ENCODE data around the gene IGFL2.
A peak's percentile ranks its signal among the peaks of the same experiment; 100 is the strongest.
"Not testable (repeated sequence)": the region's sequence is repeated elsewhere in the genome, so short reads cannot be mapped to it uniquely, and the experiment has no call there.

Gene IGFL2

DNA sequence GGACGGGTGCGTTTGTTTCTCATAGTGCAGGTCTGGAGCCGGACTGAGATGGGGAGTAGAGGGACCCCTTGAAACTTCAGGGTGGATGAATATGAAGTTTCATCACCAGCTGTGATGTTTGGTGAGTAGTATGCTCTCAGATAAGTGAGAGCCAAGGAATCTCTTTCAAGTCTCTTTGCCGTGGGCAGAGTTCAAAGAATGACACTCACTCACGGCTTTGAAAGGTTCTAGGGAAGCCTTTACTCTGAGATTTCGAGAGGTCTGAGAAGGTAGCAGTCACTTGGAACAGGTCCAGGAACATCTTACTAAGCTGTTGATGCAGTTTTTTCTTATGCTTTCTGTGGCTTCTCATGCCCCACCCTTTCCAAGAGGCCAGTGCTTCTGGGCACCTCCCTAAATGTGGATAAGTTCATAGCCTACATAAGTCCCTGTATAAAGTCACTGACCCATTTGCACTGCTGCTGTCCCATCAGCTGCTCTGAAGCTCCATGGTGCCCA lies at the start of gene IGFL2:
Gene IGFL2, plus strand, starts transcription at position 448 of the 498 bp plus-strand sequence. Its CDS starts 41 bp downstream, at position 489.
- DNase-seq: no peak

DNA sequence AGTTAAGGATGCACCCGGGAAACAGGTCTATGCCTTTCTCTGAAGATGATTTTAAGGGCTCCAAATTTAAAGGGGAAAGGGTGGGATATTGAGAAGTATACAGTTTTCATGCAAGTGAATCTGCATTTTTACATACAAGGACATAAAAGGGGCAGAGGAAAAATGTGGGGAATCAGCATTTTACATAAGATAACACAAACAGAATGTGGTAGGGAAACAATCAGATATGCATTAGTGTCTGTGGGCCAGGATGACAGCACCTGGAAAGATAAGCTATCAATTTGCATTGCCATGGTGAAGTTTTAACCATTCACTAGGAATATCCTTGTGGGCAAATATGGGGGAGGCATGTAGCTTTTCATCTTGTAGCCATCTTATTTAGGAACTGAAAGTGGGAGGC lies 47.7 kb upstream of the IGFL2 start:
- DNase-seq: no peak

DNA sequence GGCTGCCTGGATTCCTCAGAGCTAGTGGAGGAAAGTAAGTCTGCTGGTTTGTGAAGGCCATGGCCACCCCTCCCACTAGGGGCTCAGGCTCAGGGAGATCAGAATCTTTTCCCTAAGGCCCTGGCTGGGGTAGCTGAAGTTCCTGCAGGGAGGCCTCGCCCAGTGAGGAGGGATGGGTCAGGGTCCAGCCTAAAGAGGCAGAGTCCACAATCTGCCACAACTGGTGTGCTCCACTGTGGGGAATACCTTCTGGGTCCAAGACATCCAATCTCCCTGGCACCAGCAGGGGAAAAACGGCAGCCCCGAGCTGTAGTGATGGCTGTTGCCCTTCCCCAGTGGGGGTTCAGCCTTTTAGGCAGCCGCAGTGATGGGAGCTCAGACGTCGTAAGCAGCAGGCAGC lies 46.7 kb upstream of the IGFL2 start:
- no peak for DNase-seq

DNA sequence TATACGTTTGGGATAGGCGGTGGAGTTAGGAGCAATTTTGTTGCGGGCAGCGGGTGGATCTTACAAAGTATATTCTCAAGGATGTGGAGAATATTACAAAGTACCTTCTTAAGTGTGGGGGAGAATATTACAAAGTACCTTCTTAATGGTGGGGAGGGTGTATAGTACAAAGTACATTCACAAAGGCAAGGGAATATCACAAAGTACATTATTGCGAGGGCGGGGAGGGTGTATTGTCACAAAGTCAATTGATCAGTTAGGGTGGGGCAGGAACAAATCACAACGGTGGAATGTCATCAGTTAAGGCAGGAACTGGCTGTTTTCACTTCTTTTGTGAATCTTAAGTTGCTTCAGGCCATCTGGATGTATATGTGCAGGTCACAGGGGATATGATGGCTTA lies 45.7 kb upstream of the IGFL2 start:
- DNase-seq: not testable (repeated sequence)

DNA sequence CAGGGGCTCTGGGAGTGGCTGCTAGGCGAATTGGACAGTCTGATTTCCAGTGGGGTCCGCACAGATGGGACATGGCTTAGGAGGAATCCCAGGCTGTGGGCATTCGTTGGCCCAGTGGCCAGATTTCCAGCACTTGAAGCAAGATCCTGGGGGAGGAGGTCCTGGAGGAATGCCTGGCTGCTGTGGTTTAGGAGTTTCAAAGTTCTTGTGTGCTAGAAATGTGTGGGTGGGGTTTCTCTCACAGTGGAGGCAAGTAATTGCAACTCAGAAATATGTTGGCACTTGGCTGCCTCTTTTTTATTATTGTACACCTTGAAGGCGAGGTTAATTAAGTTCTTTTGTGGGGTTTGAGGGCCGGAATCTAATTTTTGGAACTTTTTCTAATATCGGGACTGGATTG lies 40.7 kb upstream of the IGFL2 start:
- DNase-seq: no peak

DNA sequence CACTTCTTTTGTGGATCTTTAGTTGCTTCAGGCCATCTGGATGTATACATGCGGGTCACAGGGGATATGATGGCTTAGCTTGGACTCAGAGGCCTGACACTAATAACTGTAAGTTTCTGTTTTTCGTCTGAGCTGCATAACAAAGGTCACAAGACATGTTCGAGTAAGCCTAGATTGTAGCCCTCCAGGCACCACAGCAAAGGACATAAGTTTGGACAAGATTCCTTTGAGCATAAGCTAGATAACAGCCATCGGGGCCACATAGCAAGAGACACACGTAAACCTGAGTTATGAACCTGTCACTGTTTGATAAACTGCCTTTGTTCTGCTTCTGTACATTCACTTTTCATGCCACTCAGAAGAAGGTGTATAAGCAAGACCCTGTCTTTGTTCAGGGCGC lies 38.2 kb upstream of the IGFL2 start:
- DNase-seq: no peak

DNA sequence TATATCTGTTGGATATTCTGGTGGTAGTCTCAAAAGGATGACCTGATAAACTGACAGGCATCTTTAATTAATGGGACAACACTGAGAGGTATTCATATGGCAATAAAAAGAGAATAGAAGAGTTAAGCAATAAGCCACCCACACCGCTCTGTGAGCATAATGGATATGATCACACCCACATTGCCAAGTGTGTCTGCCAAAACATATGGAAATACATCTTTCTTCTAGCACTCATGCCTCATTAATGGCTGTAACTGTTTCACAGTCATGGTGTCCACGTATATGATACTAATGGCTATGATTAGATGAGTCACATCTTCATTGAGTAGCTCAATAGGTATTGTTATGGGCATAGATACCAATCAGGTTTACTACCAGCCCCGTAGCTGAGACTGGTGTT lies 36.7 kb upstream of the IGFL2 start:
- DNase-seq: peak; percentile 15

DNA sequence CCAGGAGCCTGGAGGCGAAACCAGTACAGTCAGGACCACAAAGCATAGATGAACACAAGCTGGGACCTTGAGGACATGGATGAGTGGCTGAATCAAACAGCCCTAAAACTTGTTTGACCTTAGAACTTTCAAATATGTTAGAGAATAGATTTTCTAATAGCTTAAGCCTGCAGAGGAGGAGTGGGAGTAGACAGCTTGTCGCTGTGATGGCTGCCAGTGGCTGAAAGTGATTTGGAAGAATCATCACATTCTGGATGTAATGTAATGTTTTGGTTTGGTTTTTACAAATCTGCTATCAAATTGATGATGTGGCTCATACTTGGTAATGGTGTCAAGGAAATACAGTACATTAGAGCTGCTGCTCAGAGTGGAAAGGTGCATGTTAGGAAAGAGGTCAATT lies 35.5 kb upstream of the IGFL2 start:
- DNase-seq: no peak

DNA sequence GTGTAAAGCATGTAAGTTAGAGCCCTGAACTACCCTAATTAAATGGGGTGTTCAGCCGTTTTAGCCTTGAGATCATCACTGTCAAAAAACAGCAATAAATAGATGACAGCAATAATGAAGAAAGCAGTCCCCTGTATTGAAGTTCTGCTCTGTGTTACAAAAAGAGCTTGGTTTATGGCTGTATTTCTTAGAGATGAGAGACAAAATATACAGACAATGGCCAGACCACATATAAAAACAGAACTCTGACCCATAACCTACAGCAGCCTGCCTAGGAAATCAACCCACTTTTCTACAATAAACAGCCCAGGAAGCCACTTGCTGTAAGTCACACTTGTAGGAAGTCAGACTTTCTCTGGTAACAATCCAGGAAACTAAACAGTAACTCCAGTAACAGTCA lies 34.3 kb upstream of the IGFL2 start:
- no peak for DNase-seq

DNA sequence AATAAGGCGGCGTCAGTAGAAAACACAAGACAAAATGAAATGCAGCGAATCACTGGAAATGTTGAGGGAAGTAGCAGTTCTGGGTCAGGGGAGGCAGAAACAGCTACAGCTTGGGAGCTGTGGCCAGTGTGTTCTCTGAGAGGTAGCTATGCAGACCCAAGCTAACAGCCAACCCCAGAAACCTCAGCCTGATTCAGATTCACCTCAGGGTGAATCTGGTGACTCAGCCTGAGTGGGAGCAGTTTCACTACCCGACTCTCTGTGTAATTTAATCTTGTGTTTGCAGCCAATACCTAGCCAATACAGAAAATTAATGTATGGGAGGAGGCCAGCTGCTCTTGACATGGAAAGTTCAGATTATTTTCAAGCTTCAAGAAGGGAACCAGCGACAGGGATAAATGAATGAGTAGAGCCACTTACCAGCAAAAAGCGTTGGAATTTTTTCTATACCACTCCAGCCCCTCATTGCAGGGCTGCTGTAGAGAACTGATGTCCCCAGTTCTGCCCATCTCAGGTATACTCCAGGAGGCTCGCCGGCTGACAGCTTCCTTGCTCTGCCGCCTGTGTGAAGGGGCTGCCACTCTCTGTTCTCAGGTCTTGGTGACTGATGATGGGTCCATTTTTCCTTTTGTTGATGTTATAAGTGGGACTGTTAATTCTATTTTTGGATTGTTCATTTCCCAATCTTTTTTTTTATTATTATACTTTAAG lies 32.5 kb upstream of the IGFL2 start:
- DNase-seq: peak; percentile 34

DNA sequence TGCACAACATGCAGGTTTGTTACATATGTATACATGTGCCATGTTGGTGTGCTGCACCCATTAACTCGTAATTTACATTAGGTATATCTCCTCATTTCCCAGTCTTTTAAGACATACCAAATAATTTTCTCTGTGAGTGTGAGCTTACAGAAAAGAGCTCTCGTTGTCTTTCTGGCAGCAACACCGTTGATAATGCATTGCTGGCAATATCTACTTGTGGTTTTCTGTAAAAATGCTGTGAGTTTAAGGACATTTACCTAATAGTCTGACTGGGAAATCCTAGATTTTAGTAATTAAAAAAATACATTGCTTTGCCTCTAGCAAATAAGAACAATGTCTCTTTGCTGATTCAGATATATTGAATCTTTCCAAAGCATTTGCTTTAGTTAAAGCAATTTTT lies 31.9 kb upstream of the IGFL2 start:
- no peak for DNase-seq

DNA sequence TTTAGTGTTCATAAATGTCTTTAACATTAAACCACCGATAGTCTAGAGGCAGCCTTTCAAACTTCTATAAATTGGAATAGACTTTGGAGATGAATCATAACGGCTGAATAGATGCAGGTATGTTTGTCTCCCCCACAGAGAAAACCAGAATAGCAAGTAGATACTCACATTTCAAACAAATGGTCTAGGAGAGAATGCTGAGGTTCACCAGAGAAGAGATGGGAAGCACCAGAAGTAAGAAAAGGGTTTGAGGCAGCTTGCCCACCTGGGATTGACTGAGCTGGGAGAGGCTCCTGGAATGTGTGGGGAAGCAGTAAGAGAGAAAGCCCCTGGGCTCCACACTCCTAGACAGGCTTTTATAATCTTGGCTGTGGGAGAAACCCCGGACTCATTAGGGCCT lies 29.9 kb upstream of the IGFL2 start:
- no peak for DNase-seq

DNA sequence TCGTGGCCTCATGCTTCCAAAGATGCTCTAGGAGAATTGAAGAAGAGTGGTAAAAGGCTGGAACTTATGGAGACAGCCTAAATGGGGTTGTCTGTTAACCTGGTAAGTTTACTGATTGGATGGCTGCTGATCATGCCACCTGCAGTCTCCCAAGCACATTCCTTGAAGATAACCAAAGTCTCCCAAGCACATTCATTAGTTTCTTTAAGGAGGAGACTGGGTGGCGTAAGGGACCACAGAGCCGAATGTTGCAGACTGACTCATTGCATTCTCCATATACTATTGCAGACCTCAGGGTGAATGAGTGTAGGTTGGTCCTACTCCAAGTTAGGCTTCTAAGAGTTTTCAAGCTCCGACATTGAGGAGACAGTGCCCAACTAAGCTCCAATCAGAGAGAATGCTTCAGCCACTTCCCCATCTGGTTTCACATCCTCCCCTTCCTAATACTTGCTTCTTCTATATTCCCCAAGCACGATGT lies 23.4 kb upstream of the IGFL2 start, which contains the start of gene IGFL3:
Gene IGFL3, minus strand, starts transcription at position 51 of the 478 bp plus-strand sequence. Its CDS starts 39 bp downstream, at position 12.
- DNase-seq: peak; percentile 51

DNA sequence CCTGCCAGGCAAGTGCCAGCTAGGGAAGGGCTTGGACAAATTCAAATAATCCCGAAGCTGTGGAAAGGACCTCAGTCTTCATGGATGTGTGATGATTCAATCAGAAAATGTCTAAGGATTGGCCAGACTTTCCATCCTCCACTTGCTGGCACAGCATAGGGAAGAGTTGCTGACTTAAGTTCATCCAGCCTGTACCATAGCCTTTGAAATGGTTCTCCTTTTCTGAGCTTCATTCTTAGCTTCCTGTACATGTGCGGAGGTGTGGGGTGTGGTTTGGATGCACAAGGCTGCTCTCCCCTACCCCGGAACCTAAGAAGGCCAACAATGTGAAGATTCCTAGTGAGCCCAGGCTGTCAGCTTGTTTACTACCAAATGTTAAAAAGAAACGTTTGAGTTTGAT lies 22.6 kb upstream of the IGFL2 start:
- peak; percentile 16 for DNase-seq

DNA sequence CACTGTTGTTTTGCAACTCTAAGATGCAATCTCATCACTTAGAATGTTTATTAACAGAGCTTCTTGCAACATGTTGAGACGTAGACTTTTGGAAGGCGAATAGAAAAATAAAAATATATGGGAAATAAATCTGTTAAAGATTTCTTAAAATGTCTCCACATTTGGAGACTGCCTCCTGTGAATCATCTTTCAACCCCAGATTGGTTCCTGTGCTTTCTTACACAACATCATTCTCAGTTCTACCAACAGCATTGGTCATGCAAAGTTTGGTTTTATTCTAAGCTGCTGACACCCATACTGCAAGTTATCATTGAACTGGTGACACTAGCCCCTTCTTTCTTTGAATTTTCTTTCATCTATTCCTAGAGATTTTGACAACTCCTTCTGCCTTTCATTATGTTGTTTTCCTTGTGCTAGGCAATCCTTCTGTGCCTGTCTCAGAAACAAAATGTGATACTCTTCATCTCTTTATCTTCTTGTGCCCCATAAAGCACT lies 21.9 kb upstream of the IGFL2 start:
- peak; percentile 16 for DNase-seq

DNA sequence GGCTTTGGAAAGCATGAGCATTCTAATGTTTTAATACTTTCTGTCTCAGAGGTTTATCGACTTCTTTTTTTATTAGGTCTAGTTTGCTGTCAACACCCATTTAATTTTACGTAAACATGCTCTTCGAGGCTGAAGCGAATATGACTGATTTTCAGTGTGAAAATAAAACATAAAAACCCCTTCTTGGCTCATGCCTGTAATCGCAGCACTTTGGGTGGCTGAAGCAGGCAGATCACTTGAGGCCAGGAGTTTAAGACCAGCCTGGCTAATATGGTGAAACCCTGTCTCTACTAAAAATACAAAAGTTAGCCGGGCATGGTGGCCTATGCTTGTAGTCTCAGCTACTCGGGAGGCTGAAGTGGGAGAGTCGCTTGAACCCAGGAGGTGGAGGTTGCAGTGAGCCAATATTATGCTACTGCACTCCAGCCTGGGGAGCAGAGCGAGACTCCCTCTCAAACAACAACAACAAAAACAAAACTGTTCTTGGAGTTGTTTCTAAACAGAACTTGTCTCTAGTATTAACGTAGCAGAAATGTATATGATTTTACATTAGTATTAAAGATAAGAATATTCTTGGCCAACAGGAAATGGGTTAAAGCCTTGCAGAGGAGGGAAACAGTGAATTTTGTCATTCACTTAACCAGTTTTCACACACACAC lies 16.4 kb upstream of the IGFL2 start:
- no peak for DNase-seq

DNA sequence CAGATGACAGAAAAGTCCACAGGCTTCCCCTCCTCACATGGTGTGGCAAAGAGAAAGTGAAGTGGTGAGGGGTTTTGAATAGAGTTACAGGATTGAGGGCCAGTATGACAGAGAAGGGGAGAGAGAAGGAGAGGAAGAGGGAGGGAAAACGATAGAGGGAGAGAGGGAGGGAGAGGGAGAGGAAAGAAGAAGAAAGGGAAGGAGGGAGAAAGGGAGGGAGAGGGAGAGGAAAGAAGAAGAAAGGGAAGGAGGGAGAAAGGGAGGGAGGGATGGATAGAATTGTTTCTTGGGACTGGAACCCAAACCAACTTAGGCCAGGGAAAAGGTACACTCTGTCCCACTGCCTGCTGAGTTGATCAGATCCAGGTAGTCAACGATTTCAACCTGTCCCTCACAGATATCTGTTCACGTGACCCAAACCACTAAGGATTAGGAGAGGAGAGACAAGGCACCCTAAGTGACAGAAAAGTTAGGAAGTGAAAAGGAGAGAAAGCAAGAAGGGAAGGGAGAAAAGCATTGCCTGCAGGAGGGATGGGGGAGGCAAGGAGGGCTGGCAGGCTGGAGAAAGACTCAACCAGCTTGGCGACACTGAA lies 15.4 kb upstream of the IGFL2 start:
- no peak for DNase-seq

DNA sequence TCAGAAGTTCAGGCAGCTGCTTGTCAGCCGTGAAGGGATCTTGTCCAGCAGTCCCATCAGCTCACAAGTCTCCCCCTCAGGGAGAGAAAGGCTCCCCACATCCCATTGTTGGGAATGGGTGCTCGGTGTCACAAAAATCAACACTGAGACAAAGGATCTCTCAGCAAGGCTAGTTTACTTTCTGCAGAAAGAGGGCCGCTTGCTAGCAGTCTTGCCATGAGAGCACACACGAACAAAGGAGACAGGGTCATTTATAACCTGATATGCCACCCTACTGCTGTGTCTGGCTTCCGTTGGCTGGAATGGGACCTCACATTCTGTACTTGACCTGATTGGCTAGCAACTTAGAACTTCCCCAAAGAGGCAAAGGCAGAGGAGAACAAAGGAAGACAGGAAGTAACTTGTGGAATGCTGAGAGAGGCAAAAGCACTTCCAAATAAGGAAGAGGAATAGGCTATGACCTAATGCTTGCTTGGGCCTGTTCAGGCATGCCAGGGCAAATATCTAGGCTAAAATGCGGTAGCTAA lies 14.9 kb upstream of the IGFL2 start:
- peak; percentile 53 for DNase-seq

DNA sequence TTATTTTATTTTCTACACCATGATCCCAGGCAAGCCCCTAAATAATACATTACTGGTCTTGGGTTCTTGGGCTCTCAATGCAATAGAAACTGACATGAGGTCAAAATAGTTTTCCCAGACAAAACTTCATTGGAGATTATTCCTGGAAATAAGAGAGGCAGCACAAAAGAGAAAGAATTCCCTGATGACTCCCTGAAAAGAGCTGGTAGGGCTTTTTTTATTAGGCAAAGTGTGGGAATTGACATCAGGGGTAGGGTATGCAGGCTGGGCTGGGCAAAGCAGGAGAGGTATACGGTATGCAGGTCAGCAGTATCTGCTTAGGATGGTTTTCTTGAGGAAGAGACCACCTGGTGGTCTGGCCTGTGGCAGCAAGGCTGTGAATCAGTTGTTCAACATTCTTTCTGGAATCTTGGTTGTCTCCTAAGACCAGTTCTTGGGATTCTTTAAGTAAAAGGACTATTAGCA lies 14.2 kb upstream of the IGFL2 start:
- no peak for DNase-seq

DNA sequence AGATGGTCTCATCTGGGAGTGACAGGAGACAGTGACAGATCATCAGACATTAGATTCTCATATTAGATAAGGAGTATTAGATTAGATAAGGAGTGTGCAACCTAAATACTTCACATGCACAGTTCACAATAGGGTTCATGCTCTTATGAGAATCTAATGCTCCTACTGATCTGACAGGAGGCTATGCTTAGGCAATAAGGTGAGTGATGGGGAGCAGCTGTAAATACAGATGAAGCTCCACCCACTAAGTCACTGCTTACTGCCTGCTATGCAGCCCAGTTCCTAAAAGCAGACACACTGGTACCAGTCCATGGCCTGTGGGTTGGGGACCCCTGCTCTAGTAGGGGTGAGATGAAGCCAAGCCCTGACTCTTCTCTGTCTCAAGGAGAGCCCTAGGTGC lies 13.5 kb upstream of the IGFL2 start:
- DNase-seq: no peak

DNA sequence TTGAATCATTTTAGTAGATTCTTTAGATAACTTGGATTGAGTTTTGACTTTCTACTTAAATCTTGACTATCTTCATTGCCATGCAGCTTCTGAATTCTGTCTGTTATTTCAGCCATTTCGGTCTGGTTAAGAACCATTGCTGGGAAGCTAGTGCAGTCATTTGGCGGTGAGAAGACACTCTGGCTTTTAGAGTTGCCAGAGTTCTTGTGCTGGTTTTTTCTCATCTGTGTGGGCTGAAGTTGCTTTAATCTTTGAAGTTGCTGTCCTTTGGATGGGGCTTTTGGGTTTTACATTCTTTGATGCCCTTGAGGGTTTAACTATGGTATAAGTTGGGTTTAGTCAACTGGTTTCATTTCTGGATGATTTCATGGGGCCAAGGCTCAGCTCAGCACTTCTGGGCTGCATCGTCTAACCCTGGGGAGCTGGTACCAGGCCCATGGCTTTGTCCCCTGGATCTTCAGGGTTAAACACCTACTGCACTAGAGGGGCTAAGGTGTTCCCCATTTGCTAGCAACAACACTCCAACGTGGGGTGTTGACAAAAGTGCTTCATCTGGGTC lies 10.0 kb upstream of the IGFL2 start:
- DNase-seq: no peak

DNA sequence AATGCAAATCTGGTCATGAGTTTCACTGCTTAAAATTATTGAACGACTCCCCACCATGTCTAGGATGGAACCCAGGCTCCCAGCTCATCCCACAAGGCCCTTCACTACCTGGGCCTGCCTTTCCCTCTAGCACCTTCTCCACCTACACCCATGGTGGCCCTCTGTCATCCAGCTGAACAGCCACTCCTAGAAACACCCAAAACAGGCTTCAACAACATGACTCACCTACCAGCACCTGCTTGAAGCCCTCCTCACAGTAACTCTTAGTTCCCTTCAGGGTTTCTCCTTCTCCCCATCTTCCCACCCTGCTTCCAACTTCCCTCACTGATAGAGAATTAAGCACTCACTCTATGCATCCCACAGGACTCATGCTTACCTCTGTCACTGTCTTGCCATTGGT lies 6.6 kb upstream of the IGFL2 start:
- DNase-seq: no peak

DNA sequence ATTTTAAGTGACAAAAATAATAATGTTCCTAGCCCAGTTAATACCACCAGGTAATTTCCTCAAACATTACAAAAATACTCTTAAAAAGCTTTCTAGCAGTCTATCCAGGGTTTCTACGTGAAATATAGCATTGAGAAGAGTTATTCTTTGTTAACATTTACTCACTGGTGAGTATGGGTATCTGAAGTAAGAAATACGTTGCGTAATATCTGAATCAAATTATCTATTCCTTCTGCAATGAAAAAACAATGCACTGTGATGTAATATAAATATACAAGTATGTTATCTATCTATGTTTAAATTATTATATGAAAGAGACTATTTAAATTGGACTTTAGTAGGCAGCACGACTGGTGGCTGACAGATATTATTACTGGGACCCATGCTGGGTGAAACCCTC lies 5.7 kb upstream of the IGFL2 start:
- DNase-seq: no peak
